GM21737 (cell line): ENCODE results near the gene OGDH.

Experiments
- ATAC-seq: cut with Tn5 transposase; IDR thresholded peaks from one replicate; pipeline ENCODE4 v1.9.1; 2021; ENCODE audit warnings: mild to moderate bottlenecking, moderate library complexity; ENCODE audit not compliant: unreplicated experiment

Gene OGDH

DNA sequence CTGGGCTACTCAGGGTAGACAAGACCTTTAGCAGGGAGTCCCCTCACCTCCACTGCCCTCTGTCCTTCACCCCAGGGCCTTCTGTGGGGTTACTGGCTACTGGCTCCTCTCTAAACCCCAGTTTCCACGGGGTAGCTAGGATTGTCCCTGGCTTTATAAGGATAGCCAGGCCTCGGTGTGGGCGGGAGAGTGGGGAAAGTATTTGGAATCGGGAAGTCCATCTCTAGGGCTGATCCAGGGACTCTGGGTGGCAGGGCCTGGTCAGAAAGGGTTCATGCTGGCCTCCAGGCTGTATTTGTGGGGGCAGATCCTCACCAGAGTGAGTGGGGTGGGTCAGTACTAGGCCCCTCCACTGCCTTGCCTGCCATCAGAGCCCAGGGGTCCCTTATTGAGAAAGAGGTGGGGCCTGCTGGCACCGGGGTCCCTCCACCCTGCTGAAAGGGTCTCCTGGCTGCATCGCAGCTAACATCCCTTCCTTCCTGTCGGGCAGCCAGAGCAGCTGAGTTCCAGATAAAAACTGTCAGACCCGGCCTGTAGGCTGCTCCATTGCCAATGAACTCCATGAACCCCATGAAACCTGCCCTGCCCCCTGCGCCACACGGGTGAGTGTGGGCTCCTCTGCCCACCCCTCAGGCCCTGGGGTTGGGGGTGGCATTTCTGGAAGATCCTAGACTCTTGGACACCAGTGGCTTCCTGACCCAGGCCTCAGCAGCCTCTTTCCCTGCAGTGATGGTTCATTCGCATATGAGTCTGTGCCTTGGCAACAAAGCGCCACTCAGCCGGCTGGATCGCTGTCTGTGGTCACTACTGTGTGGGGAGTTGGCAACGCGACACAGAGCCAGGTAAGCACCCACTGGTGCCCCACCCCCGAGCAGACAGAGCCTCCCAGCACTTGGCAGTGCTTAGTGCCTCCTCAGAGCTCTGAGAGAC lies 149.5 kb downstream of the OGDH start:
- ATAC-seq = no peak

DNA sequence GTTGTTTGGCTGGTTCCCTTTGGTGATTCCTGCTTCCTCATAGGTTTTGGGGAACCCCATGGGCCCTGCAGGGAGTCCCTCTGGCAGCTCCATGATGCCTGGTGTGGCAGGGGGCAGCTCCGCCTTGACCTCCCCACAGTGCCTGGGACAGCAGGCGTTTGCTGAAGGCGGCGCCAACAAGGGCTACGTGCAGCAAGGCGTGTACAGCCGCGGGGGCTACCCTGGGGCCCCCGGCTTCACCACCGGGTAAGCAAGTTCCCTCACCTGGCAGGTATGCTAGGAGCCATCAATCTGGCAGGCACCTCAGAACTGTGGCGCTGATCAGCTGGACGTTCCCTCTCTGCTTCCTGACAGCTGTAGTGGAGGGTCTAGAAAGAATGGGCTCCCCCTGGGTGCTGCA lies 150.5 kb downstream of the OGDH start:
- ATAC-seq = no peak

DNA sequence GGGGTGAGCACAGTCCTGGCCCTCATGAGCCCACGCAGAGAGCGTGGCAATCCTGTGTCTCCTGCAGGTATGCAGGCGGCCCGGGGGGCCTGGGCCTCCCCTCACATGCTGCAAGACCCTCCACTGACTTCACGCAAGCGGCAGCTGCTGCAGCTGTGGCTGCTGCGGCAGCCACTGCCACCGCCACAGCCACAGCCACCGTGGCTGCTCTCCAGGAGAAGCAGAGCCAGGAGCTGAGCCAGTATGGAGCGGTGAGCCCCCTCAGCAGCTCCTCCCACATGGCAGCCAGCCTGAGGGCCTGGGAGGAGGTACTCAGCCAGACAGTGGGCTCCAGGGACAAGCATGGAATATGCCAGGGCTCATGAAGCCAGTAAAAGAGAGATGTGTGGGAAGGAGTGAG lies 150.9 kb downstream of the OGDH start:
- no peak for ATAC-seq

DNA sequence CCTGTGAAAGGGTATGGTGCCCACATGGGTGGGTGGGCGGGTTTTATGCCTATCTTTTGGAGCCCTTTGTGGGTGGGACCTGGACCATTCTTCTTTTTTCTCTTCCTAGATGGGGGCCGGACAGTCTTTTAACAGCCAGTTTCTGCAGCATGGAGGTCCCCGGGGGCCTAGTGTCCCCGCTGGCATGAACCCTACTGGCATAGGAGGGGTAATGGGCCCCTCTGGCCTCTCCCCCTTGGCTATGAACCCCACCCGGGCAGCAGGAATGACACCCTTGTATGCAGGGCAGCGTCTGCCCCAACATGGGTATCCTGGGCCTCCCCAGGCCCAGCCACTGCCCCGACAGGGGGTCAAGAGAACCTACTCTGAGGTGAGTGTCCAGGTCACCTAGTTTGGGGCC lies 151.3 kb downstream of the OGDH start:
- no peak for ATAC-seq
